HepG2 (cell line): ENCODE data around the gene QTRT2.

ENCODE experiments used
- EHMT2 ChIP-seq: fragments of 200-600 bp; sonication (generic); IDR thresholded peaks from 2 replicates; pipeline ENCODE4 v1.7.0; 2017; ENCODE audit warnings: antibody characterized with exemption, low read depth, low read length, borderline replicate concordance
- MAFG ChIP-seq: sonication (generic); formaldehyde crosslinking; IDR thresholded peaks from 2 replicates; pipeline ENCODE4 v1.5.1; 2020; ENCODE audit warnings: mild to moderate bottlenecking, missing genetic modification reagents
- MEIS1 ChIP-seq: sonication (generic); formaldehyde crosslinking; IDR thresholded peaks from 2 replicates; pipeline ENCODE4 v1.9.0; 2021; ENCODE audit warnings: mild to moderate bottlenecking, missing genetic modification reagents, moderate library complexity, borderline replicate concordance
- POLR2A ChIP-seq, 2 experiments: IDR thresholded peaks; 2 replicates each; pipeline ENCODE4 v1.6.1; 2011; ENCODE audit warnings: low read depth in 2 of 2, low read length in 2 of 2, mild to moderate bottlenecking in 1 of 2, moderate library complexity in 1 of 2; ENCODE audit not compliant: insufficient read depth in 1 of 2
- ZFP41 ChIP-seq: sonication (generic); formaldehyde crosslinking; IDR thresholded peaks from 2 replicates; pipeline ENCODE4 v1.4.0; 2020; ENCODE audit warnings: mild to moderate bottlenecking, missing genetic modification reagents, borderline replicate concordance
- ZNF75D ChIP-seq: sonication (generic); formaldehyde crosslinking; IDR thresholded peaks from 2 replicates; pipeline ENCODE4 v1.8.1; 2023; ENCODE audit warnings: missing genetic modification reagents, mild to moderate bottlenecking, borderline replicate concordance
- TF ChIP-seq, protein P1 (sequence below): sonication (generic); formaldehyde crosslinking; conservative IDR thresholded peaks from 2 replicates; pipeline ENCODE4 v1.4.0; 2020; ENCODE audit warnings: missing genetic modification reagents
- TF ChIP-seq, protein P2 (sequence below): sonication (generic); formaldehyde crosslinking; IDR thresholded peaks from 2 replicates; pipeline ENCODE4 v1.5.0; 2020; ENCODE audit warnings: mild to moderate bottlenecking, missing genetic modification reagents, moderate library complexity

DNA sequence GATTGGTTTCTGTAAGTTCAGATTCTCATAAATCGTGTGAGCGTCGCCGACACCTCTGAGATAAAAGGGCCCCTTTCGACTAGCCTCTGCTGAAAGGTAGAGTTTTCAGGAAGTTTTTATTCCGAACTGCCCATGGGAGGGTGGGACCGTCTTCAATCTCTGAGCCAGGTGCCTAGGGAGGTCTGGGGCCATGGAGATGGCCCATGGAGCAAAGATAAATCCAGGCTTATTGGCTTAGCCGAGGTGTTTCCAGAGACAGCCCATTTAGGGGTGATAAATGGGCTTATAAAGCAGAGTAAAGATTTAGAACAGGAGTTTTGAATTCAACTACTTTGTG is 442 bp downstream of the QTRT2 start:
- TF ChIP-seq ZFP41 (CRISPR knock-in tag), result no peak
- TF ChIP-seq MEIS1 (CRISPR knock-in tag), result no peak
- TF ChIP-seq ZNF75D (CRISPR knock-in tag), result no peak
- no peak for TF ChIP-seq POLR2A (IDR thresholded peaks at IDR 0.05; ENCODE audit: insufficient read depth in 1 of 2, low read depth in 2 of 2, low read length in 2 of 2)
- no peak for TF ChIP-seq MAFG (CRISPR knock-in tag)
- no peak for TF ChIP-seq EHMT2
- TF ChIP-seq, protein P1, sequence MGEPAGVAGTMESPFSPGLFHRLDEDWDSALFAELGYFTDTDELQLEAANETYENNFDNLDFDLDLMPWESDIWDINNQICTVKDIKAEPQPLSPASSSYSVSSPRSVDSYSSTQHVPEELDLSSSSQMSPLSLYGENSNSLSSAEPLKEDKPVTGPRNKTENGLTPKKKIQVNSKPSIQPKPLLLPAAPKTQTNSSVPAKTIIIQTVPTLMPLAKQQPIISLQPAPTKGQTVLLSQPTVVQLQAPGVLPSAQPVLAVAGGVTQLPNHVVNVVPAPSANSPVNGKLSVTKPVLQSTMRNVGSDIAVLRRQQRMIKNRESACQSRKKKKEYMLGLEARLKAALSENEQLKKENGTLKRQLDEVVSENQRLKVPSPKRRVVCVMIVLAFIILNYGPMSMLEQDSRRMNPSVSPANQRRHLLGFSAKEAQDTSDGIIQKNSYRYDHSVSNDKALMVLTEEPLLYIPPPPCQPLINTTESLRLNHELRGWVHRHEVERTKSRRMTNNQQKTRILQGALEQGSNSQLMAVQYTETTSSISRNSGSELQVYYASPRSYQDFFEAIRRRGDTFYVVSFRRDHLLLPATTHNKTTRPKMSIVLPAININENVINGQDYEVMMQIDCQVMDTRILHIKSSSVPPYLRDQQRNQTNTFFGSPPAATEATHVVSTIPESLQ (CRISPR knock-in tag), result no peak
- TF ChIP-seq, protein P2, sequence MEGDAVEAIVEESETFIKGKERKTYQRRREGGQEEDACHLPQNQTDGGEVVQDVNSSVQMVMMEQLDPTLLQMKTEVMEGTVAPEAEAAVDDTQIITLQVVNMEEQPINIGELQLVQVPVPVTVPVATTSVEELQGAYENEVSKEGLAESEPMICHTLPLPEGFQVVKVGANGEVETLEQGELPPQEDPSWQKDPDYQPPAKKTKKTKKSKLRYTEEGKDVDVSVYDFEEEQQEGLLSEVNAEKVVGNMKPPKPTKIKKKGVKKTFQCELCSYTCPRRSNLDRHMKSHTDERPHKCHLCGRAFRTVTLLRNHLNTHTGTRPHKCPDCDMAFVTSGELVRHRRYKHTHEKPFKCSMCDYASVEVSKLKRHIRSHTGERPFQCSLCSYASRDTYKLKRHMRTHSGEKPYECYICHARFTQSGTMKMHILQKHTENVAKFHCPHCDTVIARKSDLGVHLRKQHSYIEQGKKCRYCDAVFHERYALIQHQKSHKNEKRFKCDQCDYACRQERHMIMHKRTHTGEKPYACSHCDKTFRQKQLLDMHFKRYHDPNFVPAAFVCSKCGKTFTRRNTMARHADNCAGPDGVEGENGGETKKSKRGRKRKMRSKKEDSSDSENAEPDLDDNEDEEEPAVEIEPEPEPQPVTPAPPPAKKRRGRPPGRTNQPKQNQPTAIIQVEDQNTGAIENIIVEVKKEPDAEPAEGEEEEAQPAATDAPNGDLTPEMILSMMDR, result no peak
